IMR-90 (cell line): ENCODE measurements around the gene SH3RF3. TPM values are rescaled to one million over a fixed set of nuclear protein-coding genes. Genes with fewer than 3 reads are reported as not detected.

Experiments
- ATAC-seq: fragments of 200-7000 bp; cut with Tn5 transposase; 2 replicates; pipeline ENCODE4 v1.9.1; 2020; ENCODE audit warnings: low read depth, mild to moderate bottlenecking, moderate library complexity
- BruUV-seq: library from RNA; stranded (reverse); fragments of 400-500 nt; replicated peaks from 2 replicates; lab custom pipeline; 2021; lab: Mats Ljungman, UMichigan
- CTCF ChIA-PET: fragments of 300-600 bp; formaldehyde crosslinking; extraction: SDS; loops from one replicate; lab custom pipeline; 2021; ENCODE audit warnings: antibody characterized with exemption; lab: Yijun Ruan, JAX
- POLR2A ChIA-PET: fragments of 300-600 bp; sonication (Branson Sonifier 250); formaldehyde crosslinking; loops from one replicate; lab custom pipeline; 2022; ENCODE audit warnings: antibody characterized with exemption; ENCODE audit not compliant: unreplicated experiment; lab: Charles Lee
- DNase-seq: peaks from one replicate; pipeline ENCODE4 v3.0.0; 2013
- H2AFZ ChIP-seq: replicated peaks from 2 replicates; pipeline ENCODE3; 2013; ENCODE audit warnings: low read length, mild to moderate bottlenecking; ENCODE audit not compliant: poor library complexity
- H2AK5ac ChIP-seq: 2 replicates; pipeline ENCODE4 v1.6.1; 2013; ENCODE audit warnings: low read depth, low read length, inconsistent platforms
- H2AK9ac ChIP-seq: replicated peaks from 2 replicates; pipeline ENCODE3; 2013; ENCODE audit warnings: mild to moderate bottlenecking, low read depth, low read length, moderate library complexity; ENCODE audit not compliant: poor library complexity
- H2BK120ac ChIP-seq: 2 replicates; pipeline ENCODE4 v1.6.1; 2013; ENCODE audit warnings: low read depth, low read length, inconsistent platforms
- H2BK15ac ChIP-seq: 3 replicates; pipeline ENCODE4 v1.6.1; 2013; ENCODE audit warnings: low read depth, low read length, inconsistent platforms
- H2BK20ac ChIP-seq: 2 replicates; pipeline ENCODE4 v1.6.1; 2013; ENCODE audit warnings: low read depth, mild to moderate bottlenecking, inconsistent platforms, low read length, moderate library complexity
- H2BK5ac ChIP-seq: 2 replicates; pipeline ENCODE4 v1.6.1; 2013; ENCODE audit warnings: mild to moderate bottlenecking, low read depth, low read length, inconsistent platforms; ENCODE audit not compliant: poor library complexity, severe bottlenecking
- H3K14ac ChIP-seq: replicated peaks from 2 replicates; pipeline ENCODE4 v1.6.1; 2013; ENCODE audit warnings: low read depth, low read length, inconsistent platforms
- H3K18ac ChIP-seq: 2 replicates; pipeline ENCODE4 v1.6.1; 2013; ENCODE audit warnings: low read depth, low read length, control low read depth
- H3K23ac ChIP-seq: 2 replicates; pipeline ENCODE4 v1.6.1; 2013; ENCODE audit warnings: low read depth, low read length, inconsistent platforms
- H3K27ac ChIP-seq: 2 replicates; pipeline ENCODE4 v1.5.1; 2013; ENCODE audit warnings: mild to moderate bottlenecking, control low read depth, low read length; ENCODE audit not compliant: insufficient read depth
- H3K27me3 ChIP-seq: 2 replicates; pipeline ENCODE4 v1.6.1; 2013; ENCODE audit warnings: low read length; ENCODE audit not compliant: control insufficient read depth, insufficient read depth
- H3K36me3 ChIP-seq: 2 replicates; pipeline ENCODE4 v1.6.1; 2013; ENCODE audit warnings: low read length, mixed read lengths; ENCODE audit not compliant: control insufficient read depth, insufficient read depth
- H3K4ac ChIP-seq: 2 replicates; pipeline ENCODE4 v1.6.1; 2013; ENCODE audit warnings: low read depth, low read length, inconsistent platforms
- H3K4me1 ChIP-seq: 2 replicates; pipeline ENCODE4 v1.6.1; 2013; ENCODE audit warnings: low read length, mixed read lengths; ENCODE audit not compliant: control insufficient read depth, insufficient read depth
- H3K4me2 ChIP-seq: 2 replicates; pipeline ENCODE4 v1.6.1; 2013; ENCODE audit warnings: low read depth, mild to moderate bottlenecking, control low read depth, low read length, moderate library complexity
- H3K4me3 ChIP-seq: 2 replicates; pipeline ENCODE4 v1.5.1; 2013; ENCODE audit warnings: low read depth, mild to moderate bottlenecking, control low read depth, low read length, moderate library complexity; ENCODE audit not compliant: insufficient read depth
- H3K56ac ChIP-seq: 2 replicates; pipeline ENCODE4 v1.6.1; 2013; ENCODE audit warnings: low read length, inconsistent platforms; ENCODE audit not compliant: insufficient read depth; ENCODE audit errors: extremely low read depth
- H3K79me1 ChIP-seq, 2 experiments: 2 replicates each; pipeline ENCODE4 v1.6.1; 2013; ENCODE audit warnings: low read length in 2 of 2, inconsistent platforms in 1 of 2, low read depth in 1 of 2
- H3K9ac ChIP-seq: 2 replicates; pipeline ENCODE4 v1.6.1; 2013; ENCODE audit warnings: low read depth, low read length, control low read depth
- H3K9me1 ChIP-seq: 2 replicates; pipeline ENCODE4 v1.6.1; 2013; ENCODE audit warnings: low read length, inconsistent platforms; ENCODE audit not compliant: insufficient read depth
- H3K9me3 ChIP-seq: 2 replicates; pipeline ENCODE4 v1.6.1; 2013; ENCODE audit warnings: low read length; ENCODE audit not compliant: control insufficient read depth, insufficient read depth
- H4K20me1 ChIP-seq: 2 replicates; pipeline ENCODE4 v1.6.1; 2013; ENCODE audit warnings: low read length, inconsistent platforms; ENCODE audit not compliant: insufficient read depth
- H4K5ac ChIP-seq: 2 replicates; pipeline ENCODE4 v1.6.1; 2013; ENCODE audit warnings: mild to moderate bottlenecking, low read depth, low read length, control low read depth
- H4K8ac ChIP-seq, 2 experiments: 2 replicates each; pipeline ENCODE4 v1.6.1; 2013; ENCODE audit warnings: low read depth in 2 of 2, low read length in 2 of 2, control low read depth in 1 of 2, inconsistent platforms in 1 of 2
- H4K91ac ChIP-seq: 2 replicates; pipeline ENCODE4 v1.6.1; 2013; ENCODE audit warnings: low read depth, low read length, inconsistent platforms; ENCODE audit not compliant: insufficient read depth
- BHLHE40 ChIP-seq: fragments of 150-350 bp; IDR thresholded peaks from 2 replicates; pipeline ENCODE4 v1.6.1; 2016; ENCODE audit warnings: mild to moderate bottlenecking, low read depth, low read length
- MAFK ChIP-seq: IDR thresholded peaks from 2 replicates; pipeline ENCODE4 v1.6.1; 2012; ENCODE audit warnings: low read depth, low read length, improper control_type of control experiment
- MAZ ChIP-seq: IDR thresholded peaks from 2 replicates; pipeline ENCODE4 v1.6.1; 2012; ENCODE audit warnings: low read depth, mild to moderate bottlenecking, low read length, improper control_type of control experiment, moderate library complexity, borderline replicate concordance
- POLR2A ChIP-seq: IDR thresholded peaks from 2 replicates; pipeline ENCODE4 v1.6.1; 2012; ENCODE audit warnings: mild to moderate bottlenecking, low read depth, low read length
- RAD21 ChIP-seq: IDR thresholded peaks from 2 replicates; pipeline ENCODE4 v1.6.1; 2012; ENCODE audit warnings: low read length, improper control_type of control experiment
- RCOR1 ChIP-seq: IDR thresholded peaks from 2 replicates; pipeline ENCODE4 v1.6.1; 2012; ENCODE audit warnings: mild to moderate bottlenecking, low read length, improper control_type of control experiment; ENCODE audit not compliant: insufficient replicate concordance
- SMC3 ChIP-seq: fragments of 150-350 bp; IDR thresholded peaks from 2 replicates; pipeline ENCODE4 v1.6.1; 2016; ENCODE audit warnings: low read depth, mild to moderate bottlenecking, antibody characterized with exemption, low read length, moderate library complexity
- WGBS, 2 experiments: methylation state at CpG; one replicate each; pipeline versions ENCODE4 v1.1.5 to v1.1.7; 2013; ENCODE audit warnings: missing lambda C conversion rate in 2 of 2; ENCODE audit not compliant: insufficient read length in 1 of 2; ENCODE audit errors: extremely low coverage in 2 of 2; 5-methylcytosine and 5-hydroxymethylcytosine counted together
- dilution Hi-C: fragments of 300-500 bp; cut with HindIII; formaldehyde crosslinking; loops from one replicate; pipeline ENCODE4 v1.14.3; 2018; ENCODE audit warnings: low sequenced_read_pairs; ENCODE audit not compliant: unreplicated experiment
- in situ Hi-C: fragments of 300-500 bp; cut with MboI; formaldehyde crosslinking; loops from 3 replicates; pipeline ENCODE4 v1.14.3; 2019; ENCODE audit warnings: low sequenced_read_pairs, inconsistent platforms, mixed read lengths
- intact Hi-C: fragments of 100-400 bp; cut with micrococcal nuclease; formaldehyde crosslinking; loops from 2 replicates; pipeline ENCODE4 v1.10.0; 2022
- polyA plus RNA-seq, 3 experiments: library from polyadenylated mRNA; depleted of rRNA; stranded (reverse); fragments of >200 nt; gene quantifications; 2 replicates each; pipeline ENCODE4 v1.2.3, GENCODE V29; 2012; ENCODE audit warnings: low replicate concordance in 1 of 3
- total RNA-seq: library from RNA; depleted of rRNA; stranded (reverse); fragments of >200 nt; gene quantifications from 2 replicates; pipeline ENCODE4 v1.2.3, GENCODE V29; 2012

Gene SH3RF3
- total and polyA plus RNA-seq, 2 of the 4 experiments (the other 2 are of a cell fraction): 3.4 to 5.3 TPM

- Histone ChIP-seq H3K4ac (no peak overlapping the region), H3K36me3 (no peaks in the 10 kb centered on the region), H2BK120ac (no peak overlapping the region), H2BK15ac (no peak overlapping the region), H2AK5ac (no peak overlapping the region), H3K27ac (no peak overlapping the region), H4K5ac (no peak overlapping the region), H4K20me1 (peaks cover 75% of the 10 kb centered on the region), H2AFZ (peak overlapping the region; percentile 9), H2BK5ac (no peak overlapping the region), H3K56ac (no peak overlapping the region), H3K4me2 (no peak overlapping the region), H3K4me3 (no peak overlapping the region), H4K8ac (no peak overlapping the region), H3K18ac (no peak overlapping the region), H2BK20ac (no peak overlapping the region), H3K9me3 (no peaks in the 10 kb centered on the region), H3K4me1 (peaks cover 5% of the 10 kb centered on the region), H3K27me3 (no peaks in the 10 kb centered on the region), H3K14ac (no peak overlapping the region), H3K79me1 (peaks cover 35 to 85% of the 10 kb centered on the region in 2 experiments), H4K91ac (no peak overlapping the region), H3K9me1 (peaks cover 23% of the 10 kb centered on the region), H3K23ac (no peak overlapping the region), H3K9ac (no peak overlapping the region), H2AK9ac (no peak overlapping the region)
- ChIA-PET CTCF (no interaction called here), POLR2A (no interaction called here)
- no peak for TF ChIP-seq SMC3
- TF ChIP-seq MAZ: no peak
- no peak for TF ChIP-seq POLR2A
- no peak for TF ChIP-seq RCOR1
- no peak for TF ChIP-seq MAFK
- TF ChIP-seq RAD21: no peak
- TF ChIP-seq BHLHE40: no peak
- DNase-seq (no peak), ATAC-seq (no peak)
- intact Hi-C loops: no loop called here
- dilution Hi-C loops: no loop called here
- BruUV-seq: no TSS peak
- in situ Hi-C loops: no loop called here
- WGBS, 2 experiments: 96% methylated on average over 19 of the region's 22 CpGs; no CpG with 5 or more reads in 1 of the 2 experiments
Measured at GRCh38 chr2:109203246-109204011, 74.4 kb downstream of the SH3RF3 start.
